GM12874 (cell line): ENCODE data around the gene GNAZ.

ENCODE experiments used
- TF ChIP-seq, protein P1 (sequence below): IDR thresholded peaks from 2 replicates; pipeline ENCODE4 v1.5.1; 2011; ENCODE audit warnings: low read depth, mild to moderate bottlenecking, control low read depth, low read length, moderate library complexity; ENCODE audit not compliant: insufficient read depth

Gene GNAZ

GRCh38 chr22:23115825-23116494 is 45.6 kb downstream of the GNAZ start:
- TF ChIP-seq, protein P1, sequence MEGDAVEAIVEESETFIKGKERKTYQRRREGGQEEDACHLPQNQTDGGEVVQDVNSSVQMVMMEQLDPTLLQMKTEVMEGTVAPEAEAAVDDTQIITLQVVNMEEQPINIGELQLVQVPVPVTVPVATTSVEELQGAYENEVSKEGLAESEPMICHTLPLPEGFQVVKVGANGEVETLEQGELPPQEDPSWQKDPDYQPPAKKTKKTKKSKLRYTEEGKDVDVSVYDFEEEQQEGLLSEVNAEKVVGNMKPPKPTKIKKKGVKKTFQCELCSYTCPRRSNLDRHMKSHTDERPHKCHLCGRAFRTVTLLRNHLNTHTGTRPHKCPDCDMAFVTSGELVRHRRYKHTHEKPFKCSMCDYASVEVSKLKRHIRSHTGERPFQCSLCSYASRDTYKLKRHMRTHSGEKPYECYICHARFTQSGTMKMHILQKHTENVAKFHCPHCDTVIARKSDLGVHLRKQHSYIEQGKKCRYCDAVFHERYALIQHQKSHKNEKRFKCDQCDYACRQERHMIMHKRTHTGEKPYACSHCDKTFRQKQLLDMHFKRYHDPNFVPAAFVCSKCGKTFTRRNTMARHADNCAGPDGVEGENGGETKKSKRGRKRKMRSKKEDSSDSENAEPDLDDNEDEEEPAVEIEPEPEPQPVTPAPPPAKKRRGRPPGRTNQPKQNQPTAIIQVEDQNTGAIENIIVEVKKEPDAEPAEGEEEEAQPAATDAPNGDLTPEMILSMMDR: no peak

GRCh38 chr22:23116506-23117263 is 46.4 kb downstream of the GNAZ start:
- TF ChIP-seq, protein P1: no peak

DNA sequence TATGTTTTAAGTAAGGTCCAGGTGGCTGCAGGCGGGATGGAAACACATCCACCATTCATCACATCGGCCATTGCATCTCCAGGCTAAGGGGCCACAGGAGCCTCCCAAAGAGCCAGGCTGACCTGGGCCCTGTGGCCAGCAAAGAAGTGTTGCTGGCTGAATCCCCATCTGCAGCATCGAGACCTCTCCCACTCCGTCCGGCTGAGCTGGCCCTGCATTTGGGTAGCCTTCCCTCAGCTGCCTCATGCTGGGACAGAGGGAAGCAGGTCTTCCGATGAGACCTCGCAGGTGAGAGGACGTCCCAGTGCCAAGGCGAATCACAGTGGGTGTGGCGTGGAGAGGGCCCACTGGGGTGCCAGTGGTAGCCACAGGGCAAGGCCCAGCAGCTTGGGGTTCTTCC is 47.0 kb downstream of the GNAZ start:
- TF ChIP-seq, protein P1: no peak

- TF ChIP-seq, protein P1: no peak
Measured at GRCh38 chr22:23117891-23118646, 47.8 kb downstream of the GNAZ start.

- TF ChIP-seq, protein P1: no peak
Measured at GRCh38 chr22:23118647-23119493, 48.6 kb downstream of the GNAZ start.

GRCh38 chr22:23119494-23120414 is 49.4 kb downstream of the GNAZ start:
- TF ChIP-seq, protein P1: no peak
